ENCODE data around the gene ROPN1B.

GRCh38 chr3:126008219-126008618 is 39.2 kb downstream of the ROPN1B start:
- no peak for TF ChIP-seq IRF1 (CRISPR knock-in tag; IDR thresholded peaks at IDR 0.05)
- TF ChIP-seq, protein P1, sequence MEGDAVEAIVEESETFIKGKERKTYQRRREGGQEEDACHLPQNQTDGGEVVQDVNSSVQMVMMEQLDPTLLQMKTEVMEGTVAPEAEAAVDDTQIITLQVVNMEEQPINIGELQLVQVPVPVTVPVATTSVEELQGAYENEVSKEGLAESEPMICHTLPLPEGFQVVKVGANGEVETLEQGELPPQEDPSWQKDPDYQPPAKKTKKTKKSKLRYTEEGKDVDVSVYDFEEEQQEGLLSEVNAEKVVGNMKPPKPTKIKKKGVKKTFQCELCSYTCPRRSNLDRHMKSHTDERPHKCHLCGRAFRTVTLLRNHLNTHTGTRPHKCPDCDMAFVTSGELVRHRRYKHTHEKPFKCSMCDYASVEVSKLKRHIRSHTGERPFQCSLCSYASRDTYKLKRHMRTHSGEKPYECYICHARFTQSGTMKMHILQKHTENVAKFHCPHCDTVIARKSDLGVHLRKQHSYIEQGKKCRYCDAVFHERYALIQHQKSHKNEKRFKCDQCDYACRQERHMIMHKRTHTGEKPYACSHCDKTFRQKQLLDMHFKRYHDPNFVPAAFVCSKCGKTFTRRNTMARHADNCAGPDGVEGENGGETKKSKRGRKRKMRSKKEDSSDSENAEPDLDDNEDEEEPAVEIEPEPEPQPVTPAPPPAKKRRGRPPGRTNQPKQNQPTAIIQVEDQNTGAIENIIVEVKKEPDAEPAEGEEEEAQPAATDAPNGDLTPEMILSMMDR (IDR thresholded peaks at IDR 0.05), result no peak
